ENCODE measurements around the gene TMEM116. TPM values are rescaled to one million over a fixed set of nuclear protein-coding genes. Genes with fewer than 3 reads are reported as not detected.
A peak's percentile ranks its signal among the peaks of the same experiment; 100 is the strongest.

TMEM116 gene
- total RNA-seq, 3 donors from 2014 or later = 19.0 to 46.4 (median 29.8) TPM

DNA sequence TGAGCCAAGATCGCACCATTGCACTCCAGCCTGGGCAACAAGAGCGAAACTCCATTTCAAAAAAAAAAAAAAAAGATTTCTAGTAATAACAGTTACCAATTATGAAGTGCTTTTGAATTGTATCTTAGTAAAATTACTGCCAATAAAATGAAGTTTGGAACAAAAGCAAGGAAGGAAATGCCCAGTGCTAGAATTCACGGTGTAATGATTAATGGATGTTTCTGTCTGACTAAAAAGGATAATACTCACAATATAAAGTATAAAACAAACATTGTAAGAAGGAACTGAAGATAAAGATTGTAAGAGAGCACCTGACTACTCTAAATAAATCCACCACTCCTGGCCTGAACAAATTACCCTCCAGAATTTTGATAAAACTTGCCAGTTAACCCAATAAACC lies 4.0 kb downstream of the TMEM116 start:
- H3K9me3 ChIP-seq = no peaks in the 10 kb centered on the region
- H3K27me3 ChIP-seq = no peaks in the 10 kb centered on the region
- DNase-seq (ENCODE audit: low spot score in 2 of 2) = no peak
- H3K36me3 ChIP-seq = no peaks in the 10 kb centered on the region
- H3K27ac ChIP-seq = no peak overlapping the region
- H3K4me3 ChIP-seq = no peak overlapping the region
- H3K4me1 ChIP-seq = peaks cover 0 to 25% of the 10 kb centered on the region in 2 donors
- TF ChIP-seq POLR2AphosphoS5 (IDR thresholded peaks at IDR 0.05) (no peak), CTCF (IDR thresholded peaks at IDR 0.05) (no peak), POLR2A (IDR thresholded peaks at IDR 0.05) (no peak)
- intact Hi-C loops (cut with DNase I; ENCODE audit: low total_unique reads) = no loop called here

DNA sequence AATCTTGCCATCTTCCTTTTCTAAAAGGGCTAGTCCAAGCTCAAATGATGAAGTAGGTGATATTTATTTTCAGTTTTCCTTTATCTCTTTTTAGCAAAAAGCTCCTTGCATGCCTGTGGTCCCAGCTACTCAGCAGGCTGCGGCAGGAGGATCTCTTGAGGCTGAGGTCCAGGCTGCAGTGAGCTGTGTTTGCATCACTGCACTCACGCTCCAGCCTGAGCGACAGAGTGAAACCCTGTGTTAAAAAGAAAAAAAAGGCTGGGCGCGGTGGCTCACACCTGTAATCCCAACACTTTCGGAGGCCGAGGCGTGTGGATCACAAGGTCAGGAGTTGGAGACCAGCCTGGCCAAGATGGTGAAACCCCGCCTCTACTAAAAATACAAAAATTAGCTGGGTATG lies 5.0 kb downstream of the TMEM116 start:
- intact Hi-C loops (cut with DNase I; ENCODE audit: low total_unique reads) = no loop called here
- H3K4me1 ChIP-seq = peaks cover 0 to 25% of the 10 kb centered on the region in 2 donors
- peak overlapping the region in 1 of 2 donors; percentile 70 for H3K27ac ChIP-seq
- no peaks in the 10 kb centered on the region for H3K27me3 ChIP-seq
- no peak overlapping the region for H3K4me3 ChIP-seq
- no peak for TF ChIP-seq POLR2A (IDR thresholded peaks at IDR 0.05)
- TF ChIP-seq CTCF (IDR thresholded peaks at IDR 0.05) = no peak
- no peak for TF ChIP-seq POLR2AphosphoS5 (IDR thresholded peaks at IDR 0.05)
- no peak for DNase-seq (ENCODE audit: low spot score in 2 of 2)
- no peaks in the 10 kb centered on the region for H3K36me3 ChIP-seq
- H3K9me3 ChIP-seq = no peaks in the 10 kb centered on the region

DNA sequence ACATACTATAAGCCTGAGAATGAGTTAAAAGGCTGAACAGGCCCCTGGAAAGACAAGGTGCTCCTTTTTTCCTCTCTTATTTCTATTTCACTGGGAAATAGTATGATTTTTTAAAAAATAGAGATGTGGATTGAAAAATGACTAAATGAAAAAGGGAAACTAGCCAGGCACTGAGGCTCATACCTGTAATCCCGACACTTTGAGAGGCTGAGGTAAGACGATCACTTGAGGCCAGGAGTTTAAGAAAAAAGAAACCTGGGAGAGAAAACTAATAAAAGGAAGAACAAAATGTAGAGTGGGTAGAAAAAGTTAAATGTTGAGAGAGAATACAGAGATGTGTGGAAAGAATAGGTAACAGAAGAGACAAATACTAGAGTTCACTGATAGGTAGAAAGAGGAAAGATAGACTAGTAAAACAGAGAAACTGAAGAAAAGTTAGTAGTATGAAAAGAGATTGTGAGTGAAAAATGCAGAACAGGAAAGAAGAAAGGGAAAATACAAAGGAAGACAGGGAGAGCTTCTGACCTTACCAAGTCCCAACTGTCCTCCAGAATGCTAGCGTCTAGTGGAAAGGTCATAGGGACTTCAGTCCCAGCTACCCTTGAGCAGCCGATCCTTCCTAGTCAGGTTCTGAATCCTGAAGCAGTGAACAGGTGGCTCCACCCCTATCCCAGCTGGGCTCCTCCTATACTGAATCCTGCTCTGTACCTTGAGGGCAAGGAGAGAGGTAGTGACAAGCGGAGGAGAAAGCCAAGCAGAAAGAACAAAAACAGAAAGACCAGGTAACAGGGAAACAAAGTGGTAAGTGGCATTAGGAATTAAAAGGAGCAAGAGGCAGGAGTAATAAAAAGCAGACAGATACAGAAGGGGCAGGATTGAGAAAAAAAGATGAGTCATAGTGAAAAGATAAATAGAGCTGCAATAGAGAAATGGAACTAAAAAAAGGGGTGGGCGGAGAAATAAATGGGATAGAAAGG lies 7.3 kb downstream of the TMEM116 start:
- Histone ChIP-seq H3K27me3 (no peaks in the 10 kb centered on the region), H3K4me3 (peak overlapping the region in 2 of 3 donors; percentile 28 to 45), H3K4me1 (peaks cover 0 to 14% of the 10 kb centered on the region in 2 donors), H3K27ac (peak overlapping the region; percentile 49 to 73), H3K9me3 (no peaks in the 10 kb centered on the region), H3K36me3 (no peaks in the 10 kb centered on the region)
- TF ChIP-seq POLR2AphosphoS5 (IDR thresholded peaks at IDR 0.05) = no peak
- no peak for TF ChIP-seq CTCF (IDR thresholded peaks at IDR 0.05)
- no peak for TF ChIP-seq POLR2A (IDR thresholded peaks at IDR 0.05)
- intact Hi-C loops (cut with DNase I; ENCODE audit: low total_unique reads) = no loop called here
- DNase-seq (ENCODE audit: low spot score in 2 of 2) = peak; percentile 58 to 70

GRCh38 chr12:112004041-112004440 lies 8.9 kb downstream of the TMEM116 start:
- no peak for TF ChIP-seq CTCF (IDR thresholded peaks at IDR 0.05)
- TF ChIP-seq POLR2A (IDR thresholded peaks at IDR 0.05) = no peak
- no peak for TF ChIP-seq POLR2AphosphoS5 (IDR thresholded peaks at IDR 0.05)
- no peaks in the 10 kb centered on the region for H3K36me3 ChIP-seq
- no peaks in the 10 kb centered on the region for H3K27me3 ChIP-seq
- H3K27ac ChIP-seq = no peak overlapping the region
- no peak overlapping the region for H3K4me3 ChIP-seq
- no peaks in the 10 kb centered on the region for H3K9me3 ChIP-seq
- no peak for DNase-seq (ENCODE audit: low spot score in 2 of 2)
- intact Hi-C loops (cut with DNase I; ENCODE audit: low total_unique reads) = no loop called here
- peaks cover 0 to 14% of the 10 kb centered on the region in 2 donors for H3K4me1 ChIP-seq

DNA sequence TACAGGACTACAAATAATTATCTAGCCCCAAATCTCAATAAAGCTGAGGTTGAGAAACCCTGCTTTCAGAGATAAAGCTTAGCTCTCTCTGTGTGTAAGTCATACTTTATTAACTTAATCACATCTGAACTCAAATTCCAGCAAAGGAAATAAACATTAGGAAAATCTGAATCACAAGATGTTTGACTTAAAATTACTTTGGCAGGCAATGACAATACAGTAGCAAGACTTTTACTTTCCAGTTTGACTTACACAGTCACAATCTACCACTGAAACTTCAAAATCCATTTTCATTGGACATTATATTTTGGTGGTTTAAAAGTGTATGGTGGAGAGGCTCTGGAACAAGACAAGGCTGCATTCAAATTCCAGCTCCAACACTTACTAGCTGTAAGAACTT lies 11.4 kb downstream of the TMEM116 start:
- Histone ChIP-seq H3K9me3 (no peaks in the 10 kb centered on the region), H3K27ac (no peak overlapping the region), H3K4me1 (peaks cover 0 to 5% of the 10 kb centered on the region in 2 donors), H3K27me3 (no peaks in the 10 kb centered on the region), H3K4me3 (no peak overlapping the region), H3K36me3 (no peaks in the 10 kb centered on the region)
- no peak for TF ChIP-seq CTCF (IDR thresholded peaks at IDR 0.05)
- TF ChIP-seq POLR2A (IDR thresholded peaks at IDR 0.05) = no peak
- TF ChIP-seq POLR2AphosphoS5 (IDR thresholded peaks at IDR 0.05) = no peak
- no peak for DNase-seq (ENCODE audit: low spot score in 2 of 2)
- intact Hi-C loops (cut with DNase I; ENCODE audit: low total_unique reads) = no loop called here

Data from breast epithelium (tissue), 4 donors.